ENCODE data around the gene LRCH4. TPM values are rescaled to one million over a fixed set of nuclear protein-coding genes. Genes with fewer than 3 reads are reported as not detected.

Gene LRCH4
- total and polyA plus RNA-seq, 9 of the 15 experiments (the other 6 are each of a cell fraction or from before 2014, with no cell fraction given), result 0.06 to 63.3 (median 15.0) TPM

DNA sequence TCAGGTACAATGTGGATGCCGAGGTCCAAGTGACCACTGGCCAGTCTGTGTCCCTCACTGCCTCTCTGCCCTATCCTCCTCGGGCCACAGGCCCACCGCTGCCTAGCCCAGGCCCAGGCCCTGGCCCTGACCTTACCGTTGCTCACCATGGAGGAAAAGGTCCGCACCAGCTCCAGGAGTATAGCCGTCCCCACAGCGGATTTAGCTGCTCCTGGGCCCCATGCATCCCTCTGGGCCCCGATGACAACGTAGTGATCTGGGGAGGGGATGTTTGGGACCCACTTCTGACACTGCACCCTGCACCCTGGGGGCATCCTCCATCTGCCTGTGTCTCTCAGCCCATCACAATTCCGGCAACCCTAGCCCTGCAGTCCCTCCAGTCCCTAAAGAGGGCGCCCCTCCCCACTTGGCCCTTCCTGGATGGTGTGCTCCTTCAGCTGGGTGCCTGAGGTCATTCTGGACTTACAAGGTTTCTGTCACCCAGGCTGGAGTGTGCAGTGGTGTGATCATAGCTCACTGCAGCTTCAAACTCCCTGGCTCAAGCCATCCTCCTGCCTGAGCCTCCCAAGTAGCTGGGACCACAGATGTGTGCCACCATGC lies 43.3 kb upstream of the LRCH4 start (continued):
- TF ChIP-seq ZNF224 (CRISPR knock-in tag; IDR thresholded peaks at IDR 0.05) (no peak), ATF7 (IDR thresholded peaks at IDR 0.05) (no peak), DDX20 (tag; IDR thresholded peaks at IDR 0.05; ENCODE audit: low read depth) (no peak), CSDE1 (IDR thresholded peaks at IDR 0.05) (no peak), COPS2 (conservative IDR thresholded peaks at IDR 0.05) (no peak), PHF8 (IDR thresholded peaks at IDR 0.05; ENCODE audit: borderline replicate concordance, low read length) (no peak; the same call in 1 of the 2 replicates), ZSCAN29 (IDR thresholded peaks at IDR 0.05) (no peak), RUNX1 (IDR thresholded peaks at IDR 0.05; ENCODE audit: low read depth) (no peak), TARDBP (IDR thresholded peaks at IDR 0.05) (no peak), RHOXF2B (CRISPR knock-in tag; conservative IDR thresholded peaks at IDR 0.05) (no peak), PATZ1 (CRISPR knock-in tag; IDR thresholded peaks at IDR 0.05; ENCODE audit: borderline replicate concordance) (no peak), DACH1 (IDR thresholded peaks at IDR 0.05; ENCODE audit: partially characterized antibody) (peak; percentile 40), ZNF184 (CRISPR knock-in tag; IDR thresholded peaks at IDR 0.05) (no peak), RNF2 (IDR thresholded peaks at IDR 0.05) (no peak), ZNF584 (CRISPR knock-in tag; IDR thresholded peaks at IDR 0.05; ENCODE audit: low read depth) (no peak), GABPA (tag; conservative IDR thresholded peaks at IDR 0.05; ENCODE audit: low read depth) (no peak), USF2 (CRISPR knock-in tag; IDR thresholded peaks at IDR 0.05) (no peak), PREB (CRISPR knock-in tag; IDR thresholded peaks at IDR 0.05) (no peak)
- TF ChIP-seq, protein P1, sequence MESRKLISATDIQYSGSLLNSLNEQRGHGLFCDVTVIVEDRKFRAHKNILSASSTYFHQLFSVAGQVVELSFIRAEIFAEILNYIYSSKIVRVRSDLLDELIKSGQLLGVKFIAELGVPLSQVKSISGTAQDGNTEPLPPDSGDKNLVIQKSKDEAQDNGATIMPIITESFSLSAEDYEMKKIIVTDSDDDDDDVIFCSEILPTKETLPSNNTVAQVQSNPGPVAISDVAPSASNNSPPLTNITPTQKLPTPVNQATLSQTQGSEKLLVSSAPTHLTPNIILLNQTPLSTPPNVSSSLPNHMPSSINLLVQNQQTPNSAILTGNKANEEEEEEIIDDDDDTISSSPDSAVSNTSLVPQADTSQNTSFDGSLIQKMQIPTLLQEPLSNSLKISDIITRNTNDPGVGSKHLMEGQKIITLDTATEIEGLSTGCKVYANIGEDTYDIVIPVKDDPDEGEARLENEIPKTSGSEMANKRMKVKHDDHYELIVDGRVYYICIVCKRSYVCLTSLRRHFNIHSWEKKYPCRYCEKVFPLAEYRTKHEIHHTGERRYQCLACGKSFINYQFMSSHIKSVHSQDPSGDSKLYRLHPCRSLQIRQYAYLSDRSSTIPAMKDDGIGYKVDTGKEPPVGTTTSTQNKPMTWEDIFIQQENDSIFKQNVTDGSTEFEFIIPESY (CRISPR knock-in tag; IDR thresholded peaks at IDR 0.05), result peak; percentile 62

Measured in K562 (cell line).